NCI-H2171 (cell line): ENCODE results near the gene ATP8B4.

Source experiments
- DNase-seq: peaks from one replicate; lab custom pipeline; 2025; lab: John Stamatoyannopoulos, UW

ATP8B4 gene

DNA sequence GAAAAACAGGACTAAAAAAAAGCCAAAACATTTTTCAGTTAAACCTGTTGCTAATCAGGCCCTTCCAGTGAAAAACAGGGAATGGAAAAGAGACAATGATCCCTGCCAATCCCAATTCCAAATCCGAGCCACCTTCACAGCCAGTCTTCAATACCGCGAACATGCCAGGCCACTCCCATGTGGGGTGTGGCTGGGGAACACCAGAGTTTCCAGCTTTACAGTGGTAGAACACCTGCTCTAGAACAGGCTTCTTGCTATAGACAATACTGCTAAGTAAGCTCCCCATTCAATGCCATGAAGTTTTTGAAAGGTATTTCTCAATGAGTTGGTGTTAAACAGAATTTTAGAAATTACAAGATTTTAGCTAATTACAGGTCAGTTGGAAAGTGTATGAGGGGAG is 228.3 kb downstream of the ATP8B4 start:
- no peak for DNase-seq

DNA sequence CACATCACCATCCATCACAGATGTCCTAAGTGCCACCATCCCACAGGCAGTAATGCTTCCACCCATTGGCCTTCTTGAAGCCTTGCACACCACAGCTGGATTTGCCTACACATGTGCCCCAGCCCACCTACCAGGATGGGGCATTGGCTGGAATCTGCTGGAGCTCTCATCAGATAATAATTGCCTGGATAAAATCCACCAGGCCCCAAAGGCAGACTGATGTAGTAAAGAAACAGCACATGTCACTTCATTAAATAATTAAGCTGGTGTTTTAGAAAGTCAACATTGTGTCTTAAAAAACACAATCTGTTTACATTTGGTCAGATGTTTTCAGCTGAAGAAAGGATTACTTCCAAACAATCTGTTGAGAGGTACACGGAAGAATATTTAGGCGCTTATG is 229.5 kb downstream of the ATP8B4 start:
- DNase-seq: no peak

DNA sequence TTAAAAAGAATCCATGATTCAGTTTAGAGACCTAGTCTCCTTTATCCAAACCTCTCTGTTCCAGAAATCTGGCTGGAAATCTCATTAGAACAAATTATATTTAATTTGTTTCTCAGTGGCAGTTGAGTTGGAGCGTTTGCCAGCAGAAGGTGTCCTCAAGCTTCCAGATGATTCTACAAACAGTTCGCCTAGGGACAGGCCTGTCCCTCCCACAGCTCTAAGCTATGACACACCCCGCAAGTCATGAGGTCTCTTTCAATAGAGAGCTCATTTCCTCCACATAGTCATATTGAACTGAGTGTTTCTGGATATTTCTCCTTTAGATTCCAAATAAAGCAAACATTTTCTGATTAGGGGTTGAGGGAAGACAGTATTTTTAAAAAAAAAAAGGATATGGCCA is 230.3 kb downstream of the ATP8B4 start:
- DNase-seq: no peak

DNA sequence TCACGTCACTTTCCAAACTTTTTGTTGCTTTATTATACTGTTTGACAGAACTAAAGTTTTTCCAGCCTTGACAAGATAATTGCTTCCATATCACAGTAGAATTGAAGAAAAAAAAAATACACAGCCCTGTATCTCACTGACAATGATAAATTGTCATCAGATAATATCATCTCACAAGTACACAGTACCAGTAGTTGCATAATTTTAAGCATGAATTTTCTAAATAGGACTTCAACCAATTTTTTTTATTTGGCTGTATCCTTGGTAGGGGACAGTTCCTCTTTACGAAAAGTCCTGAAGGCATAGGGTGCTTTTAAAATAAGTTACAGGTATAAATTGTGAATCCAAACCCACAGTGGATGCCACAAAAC is 230.7 kb downstream of the ATP8B4 start:
- DNase-seq: no peak

DNA sequence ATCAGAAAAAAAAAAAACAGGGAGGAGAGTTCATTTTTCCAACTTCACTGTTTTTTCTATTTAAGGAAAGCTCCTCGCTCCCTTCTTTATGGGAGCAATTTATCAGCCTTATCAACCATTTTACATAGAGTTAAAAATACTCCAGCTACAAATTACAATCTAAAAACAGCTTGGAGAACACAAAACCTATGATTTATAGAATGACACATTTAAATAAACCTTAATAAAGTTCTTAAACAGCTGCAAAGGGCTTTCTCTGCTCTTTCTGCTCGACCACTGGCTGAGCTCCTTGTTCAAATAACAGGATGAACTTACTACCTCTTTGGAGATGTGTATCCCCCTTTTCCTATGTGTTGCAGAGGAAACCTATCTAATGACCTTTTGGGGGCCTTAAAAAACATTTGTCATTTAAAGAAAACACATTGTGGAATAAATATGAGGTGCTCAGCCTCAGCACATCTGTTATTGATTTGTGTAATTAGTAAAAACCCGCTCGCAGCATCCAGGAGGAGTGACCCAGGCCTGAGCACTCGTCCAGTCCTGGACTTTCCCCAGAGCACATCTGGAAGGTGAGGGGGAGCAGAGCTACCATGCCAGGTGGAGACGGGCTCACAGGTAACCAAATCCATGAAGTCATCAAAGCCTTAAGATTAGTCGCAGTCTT is 231.2 kb downstream of the ATP8B4 start:
- no peak for DNase-seq

DNA sequence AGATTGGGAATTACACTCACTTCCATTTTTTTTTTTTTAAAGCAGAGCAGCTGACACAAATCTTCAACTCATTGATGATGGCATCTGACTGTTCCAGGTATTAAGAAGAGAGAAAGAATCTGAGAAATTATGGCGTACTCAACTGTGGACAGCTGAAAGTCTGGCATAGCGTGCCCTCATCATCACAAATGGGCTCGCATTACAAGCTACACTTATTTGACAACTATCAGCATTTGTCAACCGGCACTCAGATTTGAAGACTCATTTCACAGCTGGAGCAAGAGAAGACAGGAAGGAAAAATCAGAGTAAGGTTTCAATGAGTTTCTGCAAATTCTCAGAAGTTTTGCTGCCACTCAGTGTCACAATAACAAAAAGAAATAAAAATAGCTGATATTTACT is 235.9 kb downstream of the ATP8B4 start:
- DNase-seq: no peak

DNA sequence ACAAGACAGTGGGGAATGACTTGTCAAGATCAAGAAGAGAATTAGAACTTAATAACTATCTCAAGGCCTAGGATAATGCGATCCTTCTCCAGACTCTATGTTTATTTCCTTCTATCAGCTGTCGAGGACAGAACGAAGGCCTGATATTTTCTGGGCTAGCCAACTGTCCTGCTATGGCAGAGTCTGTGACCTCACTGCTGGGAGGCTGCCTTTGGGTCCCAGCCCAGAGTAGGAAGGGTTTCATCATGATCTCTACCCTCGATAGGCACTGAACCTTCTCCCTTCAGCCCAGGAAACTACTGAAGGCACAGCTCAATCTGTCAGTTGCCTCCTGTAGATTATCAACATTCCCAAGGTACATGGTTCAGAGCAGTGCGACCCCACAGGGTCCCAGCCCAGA is 237.2 kb downstream of the ATP8B4 start:
- no peak for DNase-seq

DNA sequence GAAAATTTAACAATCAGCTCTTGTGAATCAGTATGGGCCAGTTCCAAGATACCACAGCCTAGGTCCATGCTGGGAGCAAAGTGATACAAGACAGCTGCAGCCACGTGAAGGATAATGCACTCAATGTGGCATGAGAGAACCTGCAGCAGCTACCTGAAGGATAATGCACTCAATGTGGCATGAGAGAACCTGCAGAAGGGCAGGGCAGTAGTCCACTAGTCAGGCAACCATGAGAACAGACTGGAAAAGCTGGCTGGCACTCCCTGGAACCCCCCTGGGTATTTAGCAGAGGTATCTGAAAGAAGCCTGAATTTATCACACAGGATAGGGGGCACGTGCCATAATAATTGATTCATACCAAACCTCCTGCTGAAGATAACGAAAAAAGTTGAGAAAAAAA is 237.6 kb downstream of the ATP8B4 start:
- DNase-seq: no peak

DNA sequence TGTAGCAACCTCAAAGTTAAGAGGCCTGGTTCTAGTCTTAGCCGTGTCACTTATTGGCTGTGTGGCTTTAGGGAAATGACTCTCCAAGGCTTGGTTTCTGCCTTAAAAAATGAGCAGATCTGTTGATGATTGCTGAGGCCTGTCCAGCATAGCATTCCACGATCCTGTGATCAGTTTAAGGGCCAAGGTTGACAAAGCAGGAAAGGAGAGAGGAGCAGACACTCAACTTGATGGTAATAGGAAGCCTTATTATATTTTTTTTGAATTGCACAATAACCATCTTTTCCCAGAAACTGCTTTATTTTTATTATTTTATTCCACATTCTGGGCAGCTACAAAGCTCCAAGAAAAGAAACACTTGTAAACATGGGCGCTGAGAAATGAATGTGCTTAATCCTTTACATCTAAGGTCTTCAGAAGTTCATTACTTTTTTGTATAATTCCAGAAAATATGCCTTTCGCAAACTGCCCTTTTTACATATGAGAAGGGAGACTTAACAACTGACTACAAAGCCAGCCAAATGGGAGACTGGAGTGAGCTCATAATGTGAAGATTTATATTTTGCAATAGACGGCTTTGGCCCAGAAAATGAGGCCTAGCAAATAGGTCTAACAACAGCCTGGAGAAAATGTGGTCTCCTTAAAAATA is 241.0 kb downstream of the ATP8B4 start:
- DNase-seq: no peak

DNA sequence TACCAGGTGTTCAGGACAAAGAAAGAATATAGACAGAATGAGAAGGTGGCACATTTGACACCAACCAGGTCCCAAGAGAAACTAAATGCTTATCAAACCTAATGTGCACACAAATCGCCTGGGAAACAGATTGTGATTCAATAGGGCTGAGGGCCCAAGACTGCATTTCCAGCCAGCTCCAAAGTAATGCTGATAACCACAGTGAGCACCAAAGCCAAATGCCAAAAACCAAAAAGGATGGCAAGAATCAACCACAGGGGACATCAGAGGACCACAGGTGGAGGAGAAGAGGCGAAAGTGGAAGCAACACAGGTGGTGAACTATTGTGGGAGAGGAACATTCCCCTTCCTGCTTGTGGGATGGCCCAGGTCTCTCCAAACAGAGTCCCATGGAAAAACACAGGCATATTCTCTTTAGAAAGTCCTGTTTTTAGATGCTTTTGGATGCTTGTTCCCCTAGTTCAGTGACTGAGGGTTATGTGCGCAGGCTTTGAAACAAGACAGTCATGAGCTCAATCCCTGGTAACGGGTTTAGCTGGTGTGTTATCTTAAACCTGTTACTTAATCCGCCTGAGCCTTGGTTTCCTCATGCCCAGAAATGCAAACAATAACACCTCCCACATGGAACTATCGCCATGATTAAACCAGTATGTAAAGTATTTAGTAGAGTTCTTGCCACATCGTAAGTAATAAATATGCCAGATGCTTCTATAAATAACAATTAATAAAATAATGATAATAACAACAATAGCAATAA is 241.7 kb downstream of the ATP8B4 start:
- no peak for DNase-seq

DNA sequence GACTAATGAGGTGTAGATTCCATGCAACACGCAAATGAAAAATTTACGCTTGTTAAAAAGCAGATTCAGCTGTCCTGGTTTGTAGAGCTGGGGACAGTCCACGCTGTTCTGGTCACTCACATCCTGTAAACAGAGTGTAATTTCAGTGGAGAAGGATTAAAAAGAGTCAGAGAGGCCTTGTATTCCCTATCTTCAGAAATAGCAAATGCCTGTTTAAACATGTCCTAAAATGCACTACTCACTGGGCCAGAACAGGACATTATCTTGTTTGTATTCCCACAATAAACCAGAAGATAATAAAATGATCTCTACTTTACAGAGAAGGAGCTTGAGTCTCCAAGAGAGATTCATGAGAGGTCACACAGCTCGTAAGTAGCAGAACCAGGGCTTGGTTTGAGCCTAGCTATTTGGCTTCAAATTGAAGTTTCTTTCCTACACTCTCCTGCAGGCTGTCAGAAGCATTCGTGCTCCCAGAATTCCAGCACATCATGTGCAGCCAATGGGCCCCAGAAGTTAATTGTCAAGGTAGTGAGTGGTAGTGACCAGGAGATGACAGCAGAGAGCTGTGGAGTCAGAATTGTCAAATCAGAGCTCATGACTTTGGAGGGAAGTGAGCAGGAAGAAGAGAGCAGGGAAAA is 242.5 kb downstream of the ATP8B4 start:
- DNase-seq: no peak

DNA sequence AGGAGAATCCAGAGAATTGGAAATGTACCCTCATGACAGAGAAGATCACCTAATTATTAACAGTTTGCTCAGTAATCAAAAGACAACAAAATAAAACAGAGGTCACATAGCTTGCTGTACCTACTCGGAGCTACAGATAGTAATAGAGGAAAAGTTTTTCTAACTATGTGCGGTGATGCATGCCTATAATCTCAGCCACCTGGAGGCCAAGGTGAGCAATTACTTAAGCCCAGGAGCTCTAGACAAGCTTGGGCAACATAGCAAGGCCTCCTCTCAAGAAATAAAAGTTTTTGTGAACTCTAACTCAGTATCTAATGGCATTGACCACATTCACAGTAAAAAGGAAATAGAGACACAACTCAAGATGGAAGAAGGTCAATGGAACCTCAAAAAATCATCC is 243.6 kb downstream of the ATP8B4 start:
- DNase-seq: no peak

DNA sequence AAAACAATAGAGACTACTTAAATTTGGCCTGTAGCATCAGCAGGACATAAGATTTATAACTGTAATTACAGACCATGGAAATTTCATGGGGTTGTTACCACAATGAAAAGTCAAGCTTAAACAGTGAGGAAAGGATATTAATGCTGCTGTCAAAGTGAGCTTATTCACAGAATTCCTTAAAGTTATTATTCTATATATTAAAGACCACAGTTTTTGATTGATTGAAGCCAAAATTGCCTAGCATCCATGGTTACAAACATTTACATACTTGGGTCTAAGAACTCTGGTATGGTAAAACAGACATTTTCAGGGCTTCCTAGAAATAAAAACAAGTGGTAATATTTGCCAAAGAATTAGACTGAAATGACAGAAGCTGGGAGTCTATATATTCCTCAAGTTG is 248.6 kb downstream of the ATP8B4 start:
- DNase-seq: no peak

DNA sequence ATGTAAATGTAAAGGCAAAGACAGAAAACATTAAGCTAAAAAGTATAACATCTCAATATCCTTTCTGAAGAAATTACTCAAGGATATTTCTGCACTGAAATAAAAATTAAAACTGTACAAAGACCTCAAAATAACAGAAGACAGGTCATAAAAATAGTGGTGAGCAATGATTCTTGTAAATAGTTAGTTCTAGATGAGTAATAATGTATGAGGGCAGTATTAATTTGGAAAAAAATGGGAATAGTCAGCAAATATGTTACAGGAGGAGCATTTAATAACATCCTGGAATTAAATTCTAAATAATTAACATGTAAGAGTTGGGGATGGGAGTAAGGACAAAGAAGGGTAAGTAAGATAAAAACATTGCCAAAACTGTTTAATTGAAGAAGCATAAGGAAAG is 250.7 kb downstream of the ATP8B4 start:
- DNase-seq: no peak

DNA sequence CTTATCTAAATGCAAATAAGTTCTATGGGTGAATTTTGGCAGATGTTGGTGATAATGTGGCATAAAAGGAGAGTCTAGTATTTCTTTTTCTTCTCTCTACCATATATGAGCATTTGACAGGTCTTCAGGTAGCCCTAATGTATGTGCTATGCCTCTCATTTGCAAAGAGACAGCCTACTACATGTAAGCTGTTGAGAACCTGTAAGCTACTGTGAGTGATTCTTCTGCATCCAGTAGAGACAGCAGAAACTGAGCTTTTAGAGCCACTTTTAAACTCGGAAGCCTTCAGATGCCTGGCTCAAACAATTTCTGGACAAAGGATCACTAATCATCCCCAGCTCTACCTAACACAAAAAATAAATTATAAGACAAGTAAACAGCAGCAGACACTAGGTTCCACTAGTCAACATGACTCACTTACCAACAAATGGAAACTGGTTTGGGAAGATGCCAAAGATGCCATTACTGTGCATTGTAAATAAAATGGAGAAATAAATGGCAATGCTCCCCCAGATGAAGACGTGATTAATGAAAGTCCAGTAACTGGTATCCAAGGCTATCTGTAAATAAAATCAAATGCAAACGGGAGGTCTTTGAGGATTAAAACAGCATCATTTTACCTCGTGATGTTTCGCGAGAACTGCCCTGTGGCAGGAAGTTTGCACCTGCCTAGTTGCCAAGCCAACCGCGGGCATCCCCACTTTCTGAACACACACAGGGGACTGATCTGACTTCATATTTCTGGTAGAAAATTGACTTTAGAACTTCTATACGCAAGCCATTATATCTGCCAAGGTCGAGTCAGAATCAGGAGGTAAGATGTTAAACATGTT is 252.9 kb downstream of the ATP8B4 start:
- DNase-seq: no peak

DNA sequence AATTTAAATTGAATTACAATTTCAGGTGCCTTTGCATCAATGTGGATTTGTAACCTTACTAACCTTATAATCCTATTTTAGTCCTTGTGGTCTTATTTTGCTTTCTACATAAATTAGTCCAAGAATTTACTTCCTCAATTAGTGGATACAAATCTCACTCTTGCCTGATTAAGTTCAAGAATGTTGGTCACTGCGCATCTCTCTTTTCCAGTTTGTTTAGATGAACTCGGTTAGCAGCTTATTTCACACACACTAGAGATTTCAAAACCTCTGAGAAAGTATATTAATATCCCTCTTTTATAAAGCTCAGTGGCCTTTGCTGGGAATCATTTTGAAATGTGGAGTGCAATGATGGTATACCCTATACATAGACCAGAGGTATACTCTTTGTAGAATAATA is 254.8 kb downstream of the ATP8B4 start:
- no peak for DNase-seq

DNA sequence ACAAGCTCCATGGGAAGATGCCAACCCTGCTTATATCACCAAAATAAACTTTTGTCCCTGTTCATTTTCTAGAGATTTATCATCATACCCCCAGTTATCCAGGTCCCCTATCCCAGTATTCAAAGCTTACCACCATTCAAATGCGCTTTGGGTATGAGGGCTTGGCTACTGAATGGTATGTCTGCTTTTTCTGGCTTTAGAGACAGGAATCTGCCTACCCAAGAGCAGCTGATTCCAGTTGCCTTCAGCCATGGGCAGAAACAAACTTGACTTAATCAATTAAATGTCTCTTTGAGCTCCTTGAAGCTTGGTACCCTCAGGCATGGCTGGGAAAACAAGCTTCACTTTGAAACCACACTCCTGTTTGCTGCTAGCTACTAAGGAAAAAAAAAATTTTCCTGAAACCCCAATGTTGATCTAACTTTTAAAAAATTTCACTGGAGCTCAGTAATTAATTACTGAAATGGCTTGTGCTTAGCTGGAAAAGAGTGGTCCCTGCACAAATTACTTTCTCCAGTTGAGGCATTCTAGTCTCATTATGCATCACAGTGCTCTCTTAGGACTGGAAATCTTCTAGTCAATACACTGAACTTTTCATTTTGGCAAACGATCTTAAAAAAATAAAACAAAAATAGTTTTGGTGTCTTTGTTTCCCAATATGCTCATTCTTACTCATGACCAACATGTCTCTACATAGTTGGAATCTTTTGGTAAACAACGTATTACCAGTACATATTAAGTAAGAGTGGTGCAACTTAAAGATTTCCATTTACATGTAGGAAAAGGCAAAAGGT is 255.4 kb downstream of the ATP8B4 start:
- DNase-seq: no peak

DNA sequence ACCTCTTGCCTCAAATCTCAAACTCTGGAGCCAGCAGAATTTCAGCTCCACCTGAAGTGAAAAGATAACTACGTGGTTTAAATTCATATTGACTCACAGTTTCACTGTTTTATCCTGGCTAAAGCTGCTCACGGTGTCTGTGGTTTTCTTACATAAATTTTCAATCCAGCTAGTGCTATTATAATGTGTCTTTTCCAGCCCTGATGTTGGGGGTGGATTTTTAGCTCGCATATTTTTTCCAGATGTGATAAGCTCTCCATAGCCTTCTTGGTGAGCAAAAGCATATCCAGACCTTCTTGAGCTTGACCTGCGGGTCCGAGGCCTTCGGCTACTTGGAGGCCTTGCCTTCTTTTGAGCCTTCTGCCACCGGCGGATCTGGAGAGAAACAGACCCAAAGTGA is 258.9 kb downstream of the ATP8B4 start:
- DNase-seq: no peak

DNA sequence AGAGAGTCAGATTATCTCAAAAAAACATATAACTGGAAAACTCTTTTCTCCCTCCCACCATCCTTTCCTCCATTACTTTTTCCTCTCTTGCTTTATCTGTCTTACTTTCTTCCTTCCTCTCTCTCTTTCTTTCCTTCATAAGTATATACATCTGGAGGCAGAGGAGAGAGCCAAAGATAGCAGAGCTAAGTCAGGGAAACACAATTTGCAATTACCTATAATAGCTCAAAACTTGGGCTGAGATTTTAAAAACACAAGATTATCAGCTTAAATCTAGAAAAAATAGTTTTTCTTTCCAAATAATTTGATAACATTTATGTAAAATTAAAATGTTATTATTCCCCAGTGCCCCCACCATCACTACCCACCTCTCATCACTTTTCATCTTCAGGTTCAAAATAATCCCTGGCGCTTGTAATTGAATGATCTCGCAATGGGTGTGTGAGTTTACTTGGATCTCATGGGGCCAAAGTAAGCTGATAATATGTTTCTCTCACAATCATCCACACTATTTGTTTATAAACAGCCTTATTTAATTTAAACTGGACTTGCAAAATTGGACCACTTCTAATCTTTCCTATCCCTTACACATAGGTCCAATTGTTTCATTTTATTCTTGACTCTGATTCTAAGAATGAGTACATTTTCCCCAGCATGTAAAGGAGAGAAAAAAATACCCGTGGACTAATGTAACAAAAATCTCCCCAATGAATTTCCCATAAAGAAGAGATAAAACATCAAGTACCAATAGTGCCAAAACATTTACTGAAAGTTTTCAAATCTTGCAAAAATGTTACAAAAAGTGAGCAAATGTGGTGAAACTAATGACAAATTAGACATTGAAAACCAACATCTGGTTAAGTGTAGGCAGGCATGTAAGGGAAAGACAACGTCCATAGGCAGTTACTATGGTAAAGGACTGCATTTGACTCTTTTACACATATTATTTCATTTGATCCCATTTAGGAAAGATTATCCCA is 261.2 kb downstream of the ATP8B4 start:
- DNase-seq: no peak
